A375 (cell line): Measurements from ENCODE around the gene MTUS2. TPM values are rescaled to one million over a fixed set of nuclear protein-coding genes. Genes with fewer than 3 reads are reported as not detected.

Source experiments
- small RNA-seq: library from RNA; depleted of rRNA; stranded (forward); fragments of <200 nt; gene quantifications from one replicate; pipeline ENCODE3, GENCODE V24; 2014
- total RNA-seq: library from RNA; depleted of rRNA; stranded (reverse); fragments of >200 nt; shearing (Covaris generic); gene quantifications from 2 replicates; pipeline ENCODE4 v1.2.3, GENCODE V29; 2014; rRNA removed

MTUS2 gene
- total RNA-seq = 0.08 and 0.48 TPM in 2 replicates

GRCh38 chr13:28820099-28821051 is at the start of gene MTUS2:
TSS of gene MTUS2 (plus strand) at chr13:28820339.

Small RNA genes lying within 50 kb of the gene (small RNA-seq; reads per million reads assigned to genes)
- gene AL359741.1 = not detected

Other genes with a start within 250 kb of the MTUS2 start
- 89.3 and 107 TPM in 2 replicates for gene POMP, start 161.2 kb upstream of the MTUS2 start, total RNA-seq
- 2.9 TPM in 2 replicates for gene SLC46A3, start 101.4 kb upstream of the MTUS2 start, total RNA-seq